ENCODE data around the gene UBE2S.

DNA sequence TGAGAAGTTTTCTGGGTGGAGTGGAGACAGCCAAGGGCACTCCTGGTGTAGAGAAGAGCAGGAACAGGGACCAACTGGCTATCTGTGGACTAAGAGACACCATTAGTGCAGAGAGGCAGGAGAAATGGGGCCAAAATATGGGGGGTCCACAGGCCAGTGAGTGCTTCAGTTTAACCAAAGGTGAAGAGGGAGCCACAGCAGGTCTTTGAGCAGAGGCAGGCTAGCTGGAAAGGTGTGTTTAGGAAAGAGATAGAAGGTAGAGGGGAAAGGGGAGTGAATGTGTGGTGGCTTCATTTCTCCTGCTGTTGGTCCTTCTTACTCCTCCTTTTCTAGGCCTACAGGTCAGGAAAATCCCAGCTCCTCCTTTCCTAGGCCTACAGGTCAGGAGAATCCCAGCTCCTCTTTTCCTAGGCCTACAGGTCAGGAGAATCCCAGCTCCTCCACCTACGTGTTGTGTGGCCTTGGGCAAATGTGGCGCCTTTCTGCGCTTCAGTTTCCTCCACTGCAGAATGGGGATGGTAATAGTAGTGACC is 25.0 kb downstream of the UBE2S start:
- TF ChIP-seq, protein P1, sequence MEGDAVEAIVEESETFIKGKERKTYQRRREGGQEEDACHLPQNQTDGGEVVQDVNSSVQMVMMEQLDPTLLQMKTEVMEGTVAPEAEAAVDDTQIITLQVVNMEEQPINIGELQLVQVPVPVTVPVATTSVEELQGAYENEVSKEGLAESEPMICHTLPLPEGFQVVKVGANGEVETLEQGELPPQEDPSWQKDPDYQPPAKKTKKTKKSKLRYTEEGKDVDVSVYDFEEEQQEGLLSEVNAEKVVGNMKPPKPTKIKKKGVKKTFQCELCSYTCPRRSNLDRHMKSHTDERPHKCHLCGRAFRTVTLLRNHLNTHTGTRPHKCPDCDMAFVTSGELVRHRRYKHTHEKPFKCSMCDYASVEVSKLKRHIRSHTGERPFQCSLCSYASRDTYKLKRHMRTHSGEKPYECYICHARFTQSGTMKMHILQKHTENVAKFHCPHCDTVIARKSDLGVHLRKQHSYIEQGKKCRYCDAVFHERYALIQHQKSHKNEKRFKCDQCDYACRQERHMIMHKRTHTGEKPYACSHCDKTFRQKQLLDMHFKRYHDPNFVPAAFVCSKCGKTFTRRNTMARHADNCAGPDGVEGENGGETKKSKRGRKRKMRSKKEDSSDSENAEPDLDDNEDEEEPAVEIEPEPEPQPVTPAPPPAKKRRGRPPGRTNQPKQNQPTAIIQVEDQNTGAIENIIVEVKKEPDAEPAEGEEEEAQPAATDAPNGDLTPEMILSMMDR (IDR thresholded peaks at IDR 0.05): no peak
- TF ChIP-seq POLR2A (IDR thresholded peaks at IDR 0.05): no peak

Measured in heart left ventricle (tissue), 13 donors.